H9 (cell line): ENCODE results near the gene WNT10A. TPM values are rescaled to one million over a fixed set of nuclear protein-coding genes. Genes with fewer than 3 reads are reported as not detected.

Experiments
- DNase-seq: peaks from one replicate; pipeline ENCODE4 v3.0.0-alpha.2; 2017
- H2AFZ ChIP-seq: one replicate; pipeline ENCODE4 v1.6.1; 2013; ENCODE audit warnings: mild to moderate bottlenecking, low read length, control low read depth, moderate library complexity
- H2AK5ac ChIP-seq: 2 replicates; pipeline ENCODE4 v1.6.1; 2013; ENCODE audit warnings: low read length, control low read depth, mixed read lengths; ENCODE audit not compliant: insufficient read length
- H2BK120ac ChIP-seq: one replicate; pipeline ENCODE4 v1.6.1; 2013; ENCODE audit warnings: low read depth, mild to moderate bottlenecking, low read length, control low read depth, inconsistent platforms; ENCODE audit not compliant: poor library complexity, severe bottlenecking
- H2BK12ac ChIP-seq: 2 replicates; pipeline ENCODE4 v1.6.1; 2013; ENCODE audit warnings: low read length, control low read depth, mixed read lengths, low read depth; ENCODE audit not compliant: insufficient read length
- H2BK15ac ChIP-seq: 2 replicates; pipeline ENCODE4 v1.6.1; 2013; ENCODE audit warnings: low read depth, low read length, control low read depth
- H2BK20ac ChIP-seq: one replicate; pipeline ENCODE4 v1.6.1; 2013; ENCODE audit warnings: low read depth, mild to moderate bottlenecking, low read length, control low read depth, inconsistent platforms; ENCODE audit not compliant: poor library complexity, severe bottlenecking
- H2BK5ac ChIP-seq: 2 replicates; pipeline ENCODE4 v1.6.1; 2013; ENCODE audit warnings: low read length, control low read depth, mixed read lengths; ENCODE audit not compliant: insufficient read length
- H3K14ac ChIP-seq: 2 replicates; pipeline ENCODE4 v1.6.1; 2013; ENCODE audit warnings: low read length, control low read depth; ENCODE audit not compliant: insufficient read depth
- H3K18ac ChIP-seq: 2 replicates; pipeline ENCODE4 v1.6.1; 2013; ENCODE audit warnings: low read depth, mild to moderate bottlenecking, mixed read lengths, low read length, control low read depth; ENCODE audit not compliant: insufficient read length
- H3K23ac ChIP-seq: 2 replicates; pipeline ENCODE4 v1.6.1; 2013; ENCODE audit warnings: low read length, control low read depth, mixed read lengths, low read depth; ENCODE audit not compliant: insufficient read length
- H3K23me2 ChIP-seq: 2 replicates; pipeline ENCODE4 v1.6.1; 2013; ENCODE audit warnings: low read depth, mild to moderate bottlenecking, mixed read lengths, low read length, control low read depth; ENCODE audit not compliant: insufficient read length, poor library complexity, severe bottlenecking
- H3K27ac ChIP-seq: 2 replicates; pipeline ENCODE4 v1.5.1; 2013; ENCODE audit warnings: low read length, control low read depth, mixed read lengths, low read depth; ENCODE audit not compliant: insufficient read length
- H3K27me3 ChIP-seq: 2 replicates; pipeline ENCODE4 v1.6.1; 2013; ENCODE audit warnings: low read length, control low read depth, inconsistent platforms; ENCODE audit not compliant: insufficient read depth
- H3K4ac ChIP-seq: 2 replicates; pipeline ENCODE4 v1.6.1; 2013; ENCODE audit warnings: low read depth, mild to moderate bottlenecking, control low read depth, inconsistent platforms, low read length, moderate library complexity
- H3K4me1 ChIP-seq: 2 replicates; pipeline ENCODE4 v1.6.1; 2013; ENCODE audit warnings: low read length, control low read depth, inconsistent platforms; ENCODE audit not compliant: insufficient read depth
- H3K4me2 ChIP-seq: 2 replicates; pipeline ENCODE4 v1.6.1; 2013; ENCODE audit warnings: low read length, control low read depth, mixed read lengths; ENCODE audit not compliant: insufficient read length, insufficient read depth
- H3K56ac ChIP-seq: 2 replicates; pipeline ENCODE4 v1.6.1; 2013; ENCODE audit warnings: low read depth, mild to moderate bottlenecking, mixed read lengths, low read length, control low read depth; ENCODE audit not compliant: insufficient read length
- H3K79me1 ChIP-seq: 2 replicates; pipeline ENCODE4 v1.6.1; 2013; ENCODE audit warnings: low read depth, mild to moderate bottlenecking, moderate library complexity, low read length, control low read depth, inconsistent platforms; ENCODE audit not compliant: insufficient read depth, poor library complexity, severe bottlenecking
- H3K79me2 ChIP-seq: 2 replicates; pipeline ENCODE4 v1.6.1; 2013; ENCODE audit warnings: low read length, control low read depth, inconsistent platforms; ENCODE audit not compliant: insufficient read depth
- H3K9ac ChIP-seq: 2 replicates; pipeline ENCODE4 v1.6.1; 2013; ENCODE audit warnings: low read length, control low read depth, mixed read lengths; ENCODE audit not compliant: insufficient read length; ENCODE audit errors: extremely low read depth
- H3K9me3 ChIP-seq: one replicate; pipeline ENCODE4 v1.6.1; 2013; ENCODE audit warnings: low read depth, low read length, inconsistent platforms; ENCODE audit not compliant: control insufficient read depth
- H3T11ph ChIP-seq: one replicate; pipeline ENCODE4 v1.6.1; 2013; ENCODE audit warnings: mild to moderate bottlenecking, low read length, control low read depth, inconsistent platforms
- H4K20me1 ChIP-seq: one replicate; pipeline ENCODE4 v1.6.1; 2013; ENCODE audit not compliant: control insufficient read depth, insufficient read length, insufficient read depth
- H4K5ac ChIP-seq: 2 replicates; pipeline ENCODE4 v1.6.1; 2013; ENCODE audit warnings: low read depth, mild to moderate bottlenecking, mixed read lengths, low read length, control low read depth; ENCODE audit not compliant: insufficient read length
- H4K8ac ChIP-seq: replicated peaks from 2 replicates; pipeline ENCODE4 v1.6.1; 2013; ENCODE audit warnings: low read length, control low read depth, mixed read lengths, low read depth; ENCODE audit not compliant: insufficient read length
- H4K91ac ChIP-seq: 2 replicates; pipeline ENCODE4 v1.6.1; 2013; ENCODE audit warnings: low read depth, mild to moderate bottlenecking, moderate library complexity, mixed read lengths, low read length, control low read depth; ENCODE audit not compliant: insufficient read length
- H3K27ac Mint-ChIP-seq, 3 experiments: 2 replicates in 2 of 3; 3 replicates in 1 of 3; pipeline ENCODE4 v1.8.0; 2020 to 2021; ENCODE audit warnings: mixed read lengths in 3 of 3, mild to moderate bottlenecking in 1 of 3, moderate library complexity in 1 of 3
- H3K27me3 Mint-ChIP-seq: 2 replicates; pipeline ENCODE4 v1.8.0; 2021; ENCODE audit warnings: low read depth, mild to moderate bottlenecking, moderate library complexity, mixed read lengths
- H3K36me3 Mint-ChIP-seq, 3 experiments: 2 replicates in 2 of 3; 3 replicates in 1 of 3; pipeline ENCODE4 v1.8.0; 2020 to 2021; ENCODE audit warnings: low read depth in 3 of 3, mixed read lengths in 3 of 3; ENCODE audit not compliant: insufficient read depth in 1 of 3
- H3K4me1 Mint-ChIP-seq, 2 experiments: 2 replicates each; pipeline ENCODE4 v1.8.0; 2020; ENCODE audit warnings: mixed read lengths in 2 of 2
- H3K4me3 Mint-ChIP-seq, 2 experiments: 2 replicates in 1 of 2; 3 replicates in 1 of 2; pipeline ENCODE4 v1.8.0; 2020 to 2021; ENCODE audit warnings: mild to moderate bottlenecking in 2 of 2, mixed read lengths in 2 of 2, moderate library complexity in 1 of 2
- H3K9me3 Mint-ChIP-seq, 2 experiments: 2 replicates in 1 of 2; 3 replicates in 1 of 2; pipeline ENCODE4 v1.8.0; 2020; ENCODE audit warnings: mild to moderate bottlenecking in 2 of 2, mixed read lengths in 2 of 2, moderate library complexity in 1 of 2
- CTCF ChIP-seq: fragments of 200-600 bp; sonication (generic); conservative IDR thresholded peaks from 3 replicates; pipeline ENCODE4 v1.8.0; 2021; ENCODE audit warnings: antibody characterized with exemption, mild to moderate bottlenecking
- WGBS: extraction: QIAGEN DNeasy Blood & Tissue Kit; methylation state at CpG from one replicate; pipeline ENCODE4 v1.1.7; 2013; ENCODE audit warnings: missing lambda C conversion rate, low lambda C conversion rate, mixed read lengths; ENCODE audit not compliant: insufficient read length; ENCODE audit errors: extremely low coverage; 5-methylcytosine and 5-hydroxymethylcytosine counted together
- total RNA-seq: library from RNA; stranded (reverse); gene quantifications from 2 replicates; pipeline ENCODE4 v1.2.1, GENCODE V29; 2021

Gene WNT10A
- total RNA-seq, 1 experiment from 2014 or later = not detected

DNA sequence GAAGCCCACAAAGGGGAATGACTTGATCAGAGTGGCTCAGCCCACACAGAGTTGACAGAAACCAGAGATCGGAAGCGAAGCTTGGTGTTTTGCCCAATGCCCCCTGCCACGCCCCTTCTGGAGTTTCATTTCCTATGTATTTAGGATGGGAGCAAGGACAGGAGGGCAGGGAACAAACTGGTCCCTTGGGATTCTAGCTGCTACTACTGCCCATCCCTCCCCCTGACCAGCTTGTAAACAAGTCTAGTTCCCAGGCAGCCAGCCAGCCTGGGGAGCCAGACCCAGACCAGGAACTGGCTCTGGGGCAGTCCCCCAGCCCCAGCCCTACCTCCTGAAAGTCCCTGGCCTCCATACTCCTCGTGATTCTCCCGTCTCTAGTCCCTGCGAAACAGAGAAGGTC is 12.8 kb upstream of the WNT10A start:
- Histone ChIP-seq H4K91ac (no peak overlapping the region), H3K79me2 (no peaks in the 10 kb centered on the region), H2BK5ac (no peak overlapping the region), H3K79me1 (no peaks in the 10 kb centered on the region), H2AK5ac (no peak overlapping the region), H3K9me3 (no peaks in the 10 kb centered on the region), H4K20me1 (no peaks in the 10 kb centered on the region), H2BK120ac (no peak overlapping the region), H3K4me1 (no peaks in the 10 kb centered on the region), H3K4ac (no peak overlapping the region), H3K18ac (no peak overlapping the region), H3K56ac (no peak overlapping the region), H4K5ac (no peak overlapping the region), H3K23me2 (peaks cover 2% of the 10 kb centered on the region), H3K4me2 (no peak overlapping the region), H3K27ac (no peak overlapping the region), H2AFZ (no peak overlapping the region), H2BK20ac (no peak overlapping the region), H2BK15ac (no peak overlapping the region), H2BK12ac (no peak overlapping the region), H4K8ac (no peak overlapping the region), H3K23ac (no peak overlapping the region), H3K14ac (no peak overlapping the region), H3K27me3 (peaks cover 75% of the 10 kb centered on the region), H3T11ph (no peak overlapping the region), H3K9ac (no peak overlapping the region)
- no peak for DNase-seq
- no CpG with 5 or more reads among the region's 6 CpGs for WGBS
- peaks cover 0 to 3% of the 10 kb centered on the region in 2 experiments; a peak in 4 of 5 replicates for H3K9me3 Mint-ChIP-seq
- peak overlapping the region in 1 of 2 experiments; percentile 16; a peak in 1 of 5 replicates for H3K4me3 Mint-ChIP-seq
- no peak for TF ChIP-seq CTCF
- H3K4me1 Mint-ChIP-seq = peaks cover 5 to 14% of the 10 kb centered on the region in 2 experiments
- H3K27ac Mint-ChIP-seq = no peak overlapping the region
- H3K27me3 Mint-ChIP-seq = peaks cover 95% of the 10 kb centered on the region
- H3K36me3 Mint-ChIP-seq = no peaks in the 10 kb centered on the region; a peak in 1 of 7 replicates
